ENCODE measurements around the gene TBC1D24.
"Not testable (repeated sequence)": the region's sequence is repeated elsewhere in the genome, so short reads cannot be mapped to it uniquely, and the experiment has no call there.

Gene TBC1D24

DNA sequence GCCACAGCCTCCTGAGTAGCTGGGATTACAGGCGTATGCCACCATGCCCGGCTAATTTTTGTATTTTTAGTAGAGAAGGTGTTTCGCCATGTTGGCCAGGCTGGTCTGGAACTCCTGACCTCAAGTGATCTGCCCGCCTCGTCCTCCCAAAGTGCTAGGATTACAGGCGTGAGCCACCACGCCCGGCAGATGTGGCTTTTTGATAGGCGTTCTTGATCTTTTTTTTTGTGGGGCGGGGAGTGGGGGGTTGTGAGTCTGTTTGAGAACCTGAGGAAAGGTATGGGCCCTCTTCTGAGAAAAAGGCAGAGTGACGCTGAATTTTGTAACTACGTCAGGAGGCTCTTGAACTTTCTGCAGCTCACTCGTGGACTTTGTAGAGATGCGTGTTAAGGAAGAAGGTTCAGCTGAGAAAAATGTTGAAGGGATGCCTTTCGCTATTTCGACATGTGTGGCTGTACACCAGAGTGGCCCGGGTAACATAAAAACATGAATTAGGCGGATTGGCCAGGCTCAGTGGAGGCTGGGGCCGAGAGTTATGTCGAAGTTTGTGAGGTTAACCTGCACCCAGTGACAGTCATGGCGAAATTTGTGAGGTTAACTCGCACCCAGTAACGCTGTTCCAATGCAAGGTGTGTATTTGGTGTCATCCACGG lies 64.4 kb downstream of the TBC1D24 start:
- DNase-seq; in situ Hi-C loops (cut with MboI; ENCODE audit: low pct_unique_long_range_greater_than_20kb, low sequenced_read_pairs): not testable (repeated sequence)

DNA sequence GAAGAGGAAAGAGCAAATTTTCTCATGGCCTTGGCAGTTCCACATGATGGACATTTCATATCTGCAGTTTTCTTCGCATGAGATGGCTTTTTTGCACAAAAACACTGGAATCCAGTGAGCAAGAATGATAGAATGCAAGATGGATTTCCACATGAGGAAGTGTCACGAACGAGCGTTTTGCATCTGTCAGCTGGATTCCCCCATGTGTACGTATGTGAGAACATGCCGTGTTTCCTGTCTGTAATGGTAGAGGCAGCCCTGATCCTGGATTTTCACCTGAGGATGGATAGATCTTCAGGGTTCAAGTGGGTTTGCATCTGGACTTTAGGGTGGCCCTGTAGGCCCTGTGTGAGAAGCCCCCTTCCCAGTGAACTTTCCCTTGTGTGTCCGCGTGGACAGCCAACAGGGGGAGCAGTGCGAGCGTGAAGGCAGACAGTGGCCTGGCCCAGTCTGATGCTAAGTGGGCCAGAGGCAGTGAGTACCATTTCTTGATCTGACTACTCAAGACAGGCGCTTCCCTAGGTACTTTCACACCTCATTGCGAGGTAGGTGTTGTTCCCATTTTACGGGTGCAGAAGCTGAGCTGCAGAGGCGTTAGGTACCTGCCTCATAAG lies 65.0 kb downstream of the TBC1D24 start:
- in situ Hi-C loops (cut with MboI; ENCODE audit: low pct_unique_long_range_greater_than_20kb, low sequenced_read_pairs); DNase-seq: not testable (repeated sequence)

DNA sequence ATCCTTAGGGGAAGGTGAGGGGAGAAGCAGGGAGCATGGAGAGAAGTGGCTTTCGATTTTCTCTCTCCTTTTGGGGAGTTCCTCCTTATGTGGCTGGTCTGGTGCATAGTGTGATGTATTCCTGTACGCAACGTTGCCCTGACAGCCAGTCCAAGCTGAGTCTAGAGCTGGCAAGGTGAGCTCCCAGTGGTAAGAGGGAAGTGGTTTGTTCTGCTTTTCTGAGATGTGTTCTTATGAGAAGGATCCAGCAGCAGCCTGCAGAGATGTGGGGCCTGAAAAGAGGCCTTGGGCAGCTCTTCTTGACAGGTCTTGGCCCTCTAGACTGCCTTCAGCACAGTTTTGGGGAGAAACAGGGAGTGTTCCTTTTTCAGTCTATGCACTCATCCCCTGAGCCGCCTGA lies 66.0 kb downstream of the TBC1D24 start:
- DNase-seq, result peak; percentile 65
- in situ Hi-C loops (cut with MboI; ENCODE audit: low pct_unique_long_range_greater_than_20kb, low sequenced_read_pairs), result not testable (repeated sequence)

DNA sequence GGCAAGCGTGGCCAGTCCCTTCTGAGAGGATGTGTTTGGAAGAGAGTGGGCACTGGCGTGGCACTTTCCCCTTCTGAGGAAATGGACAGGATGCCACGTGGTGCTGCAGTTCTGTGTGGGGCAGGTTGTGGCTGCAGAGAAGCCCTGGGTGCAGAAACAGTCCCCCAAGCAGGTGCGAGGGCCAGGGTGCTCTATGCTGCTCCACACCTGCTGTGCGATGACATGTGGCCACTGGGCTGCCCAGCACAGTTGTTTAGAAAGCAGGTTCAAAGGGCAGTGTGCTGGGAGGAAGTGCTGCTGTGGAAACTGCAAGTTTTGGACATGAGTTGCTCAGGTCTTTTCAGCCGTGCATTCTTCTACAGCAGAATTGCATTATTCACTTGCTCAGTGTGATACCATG lies 66.5 kb downstream of the TBC1D24 start:
- in situ Hi-C loops (cut with MboI; ENCODE audit: low pct_unique_long_range_greater_than_20kb, low sequenced_read_pairs); DNase-seq: not testable (repeated sequence)

DNA sequence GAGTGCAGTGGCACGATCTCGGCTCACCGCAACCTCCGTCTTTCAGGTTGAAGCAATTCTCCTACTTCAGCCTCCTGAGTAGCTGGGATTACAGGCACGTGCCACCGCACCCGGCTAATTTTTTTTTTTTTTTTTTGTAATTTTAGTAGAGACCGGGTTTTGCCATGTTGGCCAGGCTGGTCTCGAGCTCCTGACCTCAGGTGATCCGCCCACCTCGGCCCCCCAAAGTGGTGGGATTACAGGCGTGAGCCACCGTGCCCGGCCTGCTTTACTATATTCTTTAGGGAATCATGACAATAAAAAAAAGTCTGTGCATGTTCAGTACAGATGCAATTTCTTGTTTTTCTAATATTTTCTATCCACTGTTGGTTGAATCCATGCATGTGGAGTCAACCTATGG lies 68.8 kb downstream of the TBC1D24 start:
- in situ Hi-C loops (cut with MboI; ENCODE audit: low pct_unique_long_range_greater_than_20kb, low sequenced_read_pairs); DNase-seq: not testable (repeated sequence)

DNA sequence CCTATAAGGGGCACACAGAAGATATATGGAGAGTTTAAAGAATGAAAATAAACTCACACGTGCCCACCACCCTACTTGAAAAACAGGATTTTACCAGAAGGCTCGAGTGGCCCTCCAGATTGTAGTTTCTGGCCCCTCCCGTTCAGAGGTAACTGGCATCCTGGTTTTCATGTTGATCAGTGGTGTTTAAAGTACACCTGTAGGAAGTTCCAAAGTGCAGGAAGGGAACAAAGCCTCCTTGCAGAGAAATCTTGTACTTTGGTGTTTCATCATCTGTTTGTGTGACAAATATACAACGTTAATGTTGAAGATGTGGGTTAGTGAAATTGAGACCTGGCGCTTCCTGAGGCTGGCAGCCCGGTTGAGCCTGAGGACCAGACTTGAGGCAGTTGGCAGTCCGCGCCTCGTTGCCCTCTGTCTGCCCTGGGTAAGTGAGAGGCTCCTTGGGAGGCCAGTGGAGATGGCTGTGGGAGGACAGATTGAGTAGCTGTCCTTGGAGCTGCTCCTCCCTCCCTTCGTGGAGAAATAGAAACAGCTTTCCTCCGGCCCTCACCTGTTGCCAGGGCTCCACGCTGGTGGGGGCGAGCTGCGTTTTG lies 75.5 kb downstream of the TBC1D24 start:
- DNase-seq; in situ Hi-C loops (cut with MboI; ENCODE audit: low pct_unique_long_range_greater_than_20kb, low sequenced_read_pairs): not testable (repeated sequence)

DNA sequence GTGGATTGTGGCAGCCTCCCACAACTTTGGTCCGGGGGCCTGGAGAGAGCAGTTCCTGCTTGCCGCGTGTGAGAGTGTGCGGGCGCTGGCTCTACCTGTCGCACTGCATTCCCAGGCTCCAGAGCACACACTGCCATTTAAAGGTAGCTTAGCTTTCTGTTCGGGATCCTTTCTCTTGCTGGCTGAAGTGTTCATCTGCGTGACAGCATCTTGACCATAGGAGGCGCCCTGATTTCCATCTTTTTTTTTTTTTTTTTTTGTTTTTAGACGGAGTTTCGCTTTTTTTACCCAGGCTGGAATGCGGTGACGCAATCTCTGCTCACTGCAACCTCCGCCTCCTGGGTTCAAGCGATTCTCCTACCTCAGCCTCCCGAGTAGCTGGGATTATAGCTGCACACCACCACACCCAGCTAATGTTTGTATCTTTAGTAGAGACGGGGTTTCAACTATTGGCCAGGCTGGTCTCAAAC lies 76.5 kb downstream of the TBC1D24 start:
- DNase-seq; in situ Hi-C loops (cut with MboI; ENCODE audit: low pct_unique_long_range_greater_than_20kb, low sequenced_read_pairs): not testable (repeated sequence)

DNA sequence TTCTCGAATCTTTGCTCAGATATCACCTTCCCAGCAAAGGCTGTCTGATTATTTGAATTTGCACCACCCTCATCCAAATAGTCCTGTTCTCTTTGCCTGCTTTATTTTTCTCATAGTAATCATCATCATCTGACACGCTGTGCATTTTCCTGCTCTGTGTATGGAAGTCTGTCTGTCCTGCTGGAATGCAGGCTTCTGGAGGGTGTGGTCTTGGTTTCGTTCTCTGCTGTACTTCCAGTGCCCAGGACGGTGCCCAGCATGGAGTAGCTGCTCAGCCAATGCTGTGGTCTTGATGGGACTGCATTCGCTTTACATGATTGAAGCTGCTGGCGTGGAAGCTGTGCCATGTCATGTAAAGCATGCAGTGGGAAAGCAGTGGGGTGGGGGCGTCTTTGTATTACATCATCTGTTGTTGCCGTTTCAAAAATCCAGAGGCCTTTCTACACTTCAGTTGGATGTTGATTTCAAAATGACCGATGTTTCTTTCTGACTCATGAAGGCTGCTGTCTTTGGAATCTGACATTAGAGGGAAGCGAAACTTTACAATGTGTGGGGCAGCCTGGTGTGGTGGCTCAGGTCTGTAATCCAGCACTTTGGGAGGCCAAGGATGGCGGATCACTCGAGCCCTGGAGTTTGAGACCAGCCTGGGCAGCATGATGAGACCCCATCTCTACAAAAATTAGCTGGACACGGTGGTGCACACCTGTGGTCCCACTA lies 79.9 kb downstream of the TBC1D24 start:
- DNase-seq; in situ Hi-C loops (cut with MboI; ENCODE audit: low pct_unique_long_range_greater_than_20kb, low sequenced_read_pairs): not testable (repeated sequence)
